Nucleus accumbens (tissue), 56 donors: ENCODE measurements around the gene PIEZO2.

Experiments used
- DNase-seq, 56 donors: peaks; one replicate each; lab custom pipeline; 2025; lab: John Stamatoyannopoulos, UW

The PIEZO2 gene

GRCh38 chr18:10713409-10713808 lies 436.0 kb downstream of the PIEZO2 start:
- no peak for DNase-seq

- DNase-seq, result no peak
These were observed 442.1 kb downstream of the PIEZO2 start for GRCh38 chr18:10707294-10707693.

- DNase-seq, result peak in 4 of 56 donors; percentile 11 to 27 (median 17)
These were observed 443.6 kb downstream of the PIEZO2 start for GRCh38 chr18:10705786-10706185.

GRCh38 chr18:10705291-10705690 lies 444.1 kb downstream of the PIEZO2 start:
- no peak for DNase-seq

GRCh38 chr18:10702206-10702605 lies 447.2 kb downstream of the PIEZO2 start:
- no peak for DNase-seq

GRCh38 chr18:10690366-10690765 lies 459.0 kb downstream of the PIEZO2 start:
- no peak for DNase-seq

- DNase-seq, result no peak
These were observed 459.4 kb downstream of the PIEZO2 start for GRCh38 chr18:10690035-10690329.

- DNase-seq, result no peak
These were observed 459.9 kb downstream of the PIEZO2 start for GRCh38 chr18:10689236-10690034.

- no peak for DNase-seq
These were observed 460.6 kb downstream of the PIEZO2 start for GRCh38 chr18:10688766-10689165.

GRCh38 chr18:10687161-10687925 lies 462.0 kb downstream of the PIEZO2 start:
- DNase-seq, result no peak

- DNase-seq, result no peak
These were observed 463.1 kb downstream of the PIEZO2 start for GRCh38 chr18:10686308-10686707.

GRCh38 chr18:10685484-10685883 lies 463.9 kb downstream of the PIEZO2 start:
- DNase-seq, result no peak

GRCh38 chr18:10682368-10682714 lies 467.0 kb downstream of the PIEZO2 start:
- DNase-seq, result no peak

- no peak for DNase-seq
These were observed 467.6 kb downstream of the PIEZO2 start for GRCh38 chr18:10681581-10682367.

- no peak for DNase-seq
These were observed 469.1 kb downstream of the PIEZO2 start for GRCh38 chr18:10680271-10680596.

- DNase-seq, result no peak
These were observed 469.7 kb downstream of the PIEZO2 start for GRCh38 chr18:10679557-10680270.

GRCh38 chr18:10671441-10671840 lies 477.9 kb downstream of the PIEZO2 start:
- no peak for DNase-seq

GRCh38 chr18:10670856-10671255 lies 478.5 kb downstream of the PIEZO2 start:
- no peak for DNase-seq

GRCh38 chr18:10669441-10670100 lies 479.8 kb downstream of the PIEZO2 start:
- DNase-seq, result no peak

- no peak for DNase-seq
These were observed 485.6 kb downstream of the PIEZO2 start for GRCh38 chr18:10663750-10664149.
